GM18517 (cell line): ENCODE results near the gene DLG4.
A peak's percentile ranks its signal among the peaks of the same experiment; 100 is the strongest.

Experiments
- ATAC-seq: cut with Tn5 transposase; IDR thresholded peaks from one replicate; pipeline ENCODE4 v1.9.1; 2021; ENCODE audit warnings: mild to moderate bottlenecking, moderate library complexity; ENCODE audit not compliant: unreplicated experiment

The DLG4 gene

GRCh38 chr17:7219812-7220592, at the start of gene DLG4, which contains the start of gene ACADVL:
TSS of gene DLG4 (minus strand) at chr17:7219836.
TSS of gene ACADVL (plus strand) at chr17:7219938. CDS start at chr17:7219985, 47 bp downstream.
- ATAC-seq, result peak; percentile 45

- ATAC-seq, result no peak
These were observed 47.1 kb upstream of the DLG4 start for GRCh38 chr17:7266784-7267183.

- no peak for ATAC-seq
These were observed 44.1 kb upstream of the DLG4 start for GRCh38 chr17:7263801-7264078.

- ATAC-seq, result no peak
These were observed 43.5 kb upstream of the DLG4 start for GRCh38 chr17:7262935-7263800.

GRCh38 chr17:7262192-7262934, 42.7 kb upstream of the DLG4 start, which contains the start of gene CLDN7:
TSS of gene CLDN7 (minus strand) at chr17:7262478. CDS start at chr17:7262043, 435 bp downstream.
- no peak for ATAC-seq

- ATAC-seq, result no peak
These were observed 41.9 kb upstream of the DLG4 start for GRCh38 chr17:7261379-7262191.

GRCh38 chr17:7260651-7261378, 41.2 kb upstream of the DLG4 start:
- ATAC-seq, result no peak

- ATAC-seq, result no peak
These were observed 40.5 kb upstream of the DLG4 start for GRCh38 chr17:7260151-7260550.

GRCh38 chr17:7259555-7259889, 39.9 kb upstream of the DLG4 start:
- no peak for ATAC-seq

- no peak for ATAC-seq
These were observed 39.3 kb upstream of the DLG4 start for GRCh38 chr17:7258731-7259554.

GRCh38 chr17:7256766-7257456, 37.3 kb upstream of the DLG4 start:
- ATAC-seq, result no peak

- ATAC-seq, result no peak
These were observed 34.9 kb upstream of the DLG4 start for GRCh38 chr17:7254511-7254910.

GRCh38 chr17:7253082-7253481, 33.4 kb upstream of the DLG4 start:
- no peak for ATAC-seq

- peak; percentile 48 for ATAC-seq
These were observed 32.8 kb upstream of the DLG4 start, which contains the start of gene ELP5 for GRCh38 chr17:7252176-7253043. TSS of gene ELP5 (plus strand) at chr17:7252215. CDS start at chr17:7252551, 336 bp downstream.

- ATAC-seq, result peak; percentile 89
These were observed 32.1 kb upstream of the DLG4 start, which contains the start of gene CTDNEP1 for GRCh38 chr17:7251661-7252175. TSS of gene CTDNEP1 (minus strand) at chr17:7251734. CDS start at chr17:7251296, 438 bp downstream.

GRCh38 chr17:7250695-7251627, 31.3 kb upstream of the DLG4 start:
- no peak for ATAC-seq
